ENCODE measurements around the gene PPP2R2D.

The PPP2R2D gene

DNA sequence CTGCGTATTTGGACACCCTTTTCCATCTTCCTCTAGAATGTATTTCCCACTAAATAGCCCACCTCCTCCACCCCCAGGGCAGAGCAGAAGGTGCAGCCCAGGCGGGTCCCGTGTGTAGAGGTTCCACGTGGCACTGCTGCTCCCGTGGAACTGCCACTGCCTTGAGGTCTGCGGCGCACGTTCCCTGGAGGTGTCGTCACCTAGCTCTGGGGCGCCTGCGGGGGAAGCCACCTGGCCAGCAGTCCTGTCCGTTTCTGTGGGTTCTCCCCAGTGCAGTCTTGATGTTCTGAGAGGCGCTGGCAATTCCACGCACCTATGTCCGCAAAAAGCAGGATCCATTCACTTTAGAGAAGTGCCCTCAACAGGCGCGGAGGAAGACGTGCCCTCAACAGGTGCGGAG, 59.0 kb downstream of the PPP2R2D start:
- H3K4me3 ChIP-seq (replicated peaks; ENCODE audit: low read depth, low read length) = no peak overlapping the region
- DNase-seq (ENCODE audit: low read depth) = no peak
- TF ChIP-seq, protein P1, sequence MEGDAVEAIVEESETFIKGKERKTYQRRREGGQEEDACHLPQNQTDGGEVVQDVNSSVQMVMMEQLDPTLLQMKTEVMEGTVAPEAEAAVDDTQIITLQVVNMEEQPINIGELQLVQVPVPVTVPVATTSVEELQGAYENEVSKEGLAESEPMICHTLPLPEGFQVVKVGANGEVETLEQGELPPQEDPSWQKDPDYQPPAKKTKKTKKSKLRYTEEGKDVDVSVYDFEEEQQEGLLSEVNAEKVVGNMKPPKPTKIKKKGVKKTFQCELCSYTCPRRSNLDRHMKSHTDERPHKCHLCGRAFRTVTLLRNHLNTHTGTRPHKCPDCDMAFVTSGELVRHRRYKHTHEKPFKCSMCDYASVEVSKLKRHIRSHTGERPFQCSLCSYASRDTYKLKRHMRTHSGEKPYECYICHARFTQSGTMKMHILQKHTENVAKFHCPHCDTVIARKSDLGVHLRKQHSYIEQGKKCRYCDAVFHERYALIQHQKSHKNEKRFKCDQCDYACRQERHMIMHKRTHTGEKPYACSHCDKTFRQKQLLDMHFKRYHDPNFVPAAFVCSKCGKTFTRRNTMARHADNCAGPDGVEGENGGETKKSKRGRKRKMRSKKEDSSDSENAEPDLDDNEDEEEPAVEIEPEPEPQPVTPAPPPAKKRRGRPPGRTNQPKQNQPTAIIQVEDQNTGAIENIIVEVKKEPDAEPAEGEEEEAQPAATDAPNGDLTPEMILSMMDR (IDR thresholded peaks at IDR 0.05; ENCODE audit: low read length, missing control alignments) = no peak

DNA sequence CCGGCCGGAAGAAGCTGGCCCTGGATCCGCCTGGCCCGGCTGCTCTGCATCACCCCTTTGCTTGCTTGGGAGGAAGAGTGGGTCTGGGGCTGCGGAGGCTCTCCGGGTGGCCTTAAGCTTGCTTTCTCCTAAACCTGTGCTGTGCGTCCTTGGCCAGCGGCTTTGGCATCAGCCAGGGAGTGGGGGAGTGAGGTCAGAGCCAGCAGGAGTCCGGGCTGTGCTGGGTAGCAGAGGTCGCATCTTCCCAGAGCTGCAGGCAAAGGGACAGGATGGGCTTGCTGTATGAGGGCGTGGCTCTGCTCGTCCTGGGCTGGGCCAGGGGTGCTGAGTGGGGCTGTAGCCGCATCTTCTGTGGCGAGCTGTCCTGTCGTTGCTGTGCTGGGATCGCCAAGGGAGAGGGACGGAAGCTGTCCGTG, 59.8 kb downstream of the PPP2R2D start:
- no peak for DNase-seq (ENCODE audit: low read depth)
- H3K4me3 ChIP-seq (replicated peaks; ENCODE audit: low read depth, low read length) = no peak overlapping the region
- TF ChIP-seq, protein P1 (IDR thresholded peaks at IDR 0.05; ENCODE audit: low read length, missing control alignments) = no peak

DNA sequence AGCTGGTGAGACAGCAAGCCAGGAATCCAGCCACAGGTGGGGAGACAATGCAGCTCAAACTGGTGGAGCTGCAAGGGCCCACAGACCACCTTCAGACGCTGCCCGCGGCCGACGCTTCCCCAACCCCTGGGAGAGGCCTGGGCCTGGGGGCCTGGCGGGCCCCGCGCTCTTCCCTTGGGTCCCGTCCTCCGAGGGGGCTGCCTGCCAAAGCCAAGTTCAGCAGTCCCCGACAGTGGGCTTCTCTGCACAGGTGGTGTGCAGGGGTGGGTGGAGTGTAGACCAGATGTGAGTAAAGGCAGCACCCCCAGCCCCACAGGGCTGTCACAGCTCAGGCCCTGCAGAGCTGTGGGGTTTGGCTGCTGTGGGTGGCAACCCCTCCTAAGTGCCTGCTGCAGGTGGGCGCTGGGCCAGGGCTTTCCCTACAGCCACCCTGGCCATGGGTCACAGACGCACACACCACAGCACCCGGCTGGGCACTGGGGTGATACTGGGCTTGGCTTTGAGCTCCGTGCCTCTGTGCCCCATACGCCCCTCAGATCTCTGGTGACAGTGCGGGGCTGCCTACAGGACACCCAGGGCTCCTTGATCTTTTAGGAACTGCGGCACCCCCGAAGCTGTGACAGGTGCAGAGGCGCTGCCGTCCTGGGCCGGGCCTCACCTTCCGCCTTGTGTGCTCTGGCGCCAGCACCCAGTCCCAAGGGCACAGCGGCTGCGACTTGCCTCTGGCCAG, 60.4 kb downstream of the PPP2R2D start:
- H3K4me3 ChIP-seq (replicated peaks; ENCODE audit: low read depth, low read length) = no peak overlapping the region
- no peak for DNase-seq (ENCODE audit: low read depth)
- TF ChIP-seq, protein P1 (IDR thresholded peaks at IDR 0.05; ENCODE audit: low read length, missing control alignments) = no peak

DNA sequence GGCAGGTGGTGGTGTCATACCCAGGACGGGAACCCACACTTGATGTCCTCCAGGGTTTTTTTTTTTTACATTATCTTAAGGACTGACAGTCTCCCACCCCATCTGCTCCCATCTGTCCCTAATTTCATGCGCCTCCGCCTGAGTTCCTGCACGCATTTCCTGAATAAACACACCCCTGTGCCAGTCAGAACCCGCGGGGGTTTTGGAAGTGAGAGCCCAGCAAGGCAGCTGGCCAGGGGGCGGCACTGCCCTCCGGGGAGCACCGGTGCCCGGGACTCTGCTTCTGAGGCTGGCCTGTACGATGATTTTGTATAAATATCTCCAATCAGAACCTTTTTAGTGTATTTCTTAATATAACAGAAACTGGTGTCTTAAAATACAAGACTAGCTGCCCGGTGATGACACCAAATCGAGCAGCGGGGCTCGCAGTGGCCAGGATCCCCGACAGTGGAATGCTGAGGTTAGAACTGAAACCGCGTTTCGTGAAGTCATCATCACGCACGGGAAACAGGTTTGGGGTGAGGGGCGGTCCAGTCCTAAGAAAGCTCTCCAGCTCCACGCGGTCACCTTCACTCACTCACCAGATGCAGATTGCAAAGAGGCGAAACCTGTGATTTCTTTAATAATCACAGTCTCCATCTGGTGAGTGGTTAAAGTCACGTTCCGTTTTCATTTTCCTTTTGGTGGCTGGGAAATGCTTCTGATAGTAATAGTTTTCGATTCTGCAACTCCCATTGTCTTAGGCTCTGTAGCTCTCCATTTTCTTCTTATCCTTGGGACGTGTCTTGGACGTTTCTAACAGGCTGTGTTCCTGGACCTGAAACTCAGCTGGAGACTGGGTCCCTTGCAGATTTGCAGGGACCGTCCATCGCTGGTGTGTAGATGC, 61.2 kb downstream of the PPP2R2D start:
- DNase-seq (ENCODE audit: low read depth) = no peak
- no peak overlapping the region for H3K4me3 ChIP-seq (replicated peaks; ENCODE audit: low read depth, low read length)

DNA sequence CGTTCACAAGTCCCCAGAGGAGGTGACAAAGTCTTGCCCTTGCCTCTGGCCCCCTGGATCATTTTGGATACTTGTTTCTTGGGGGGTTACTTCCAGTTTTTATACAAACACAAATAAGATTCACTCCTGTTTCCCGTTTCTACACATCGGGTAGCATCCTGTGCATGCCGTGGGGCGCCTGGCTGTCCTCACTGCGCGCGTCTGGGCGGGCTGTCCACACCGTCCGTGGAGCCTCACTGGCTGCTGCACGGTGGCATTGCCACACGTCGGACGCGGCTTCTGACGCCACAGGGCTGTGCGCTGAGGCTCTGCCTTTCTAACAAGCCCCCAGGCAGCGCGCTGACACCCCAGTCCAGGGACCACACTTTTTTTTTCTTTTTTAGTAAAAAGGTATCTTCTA, 62.5 kb downstream of the PPP2R2D start:
- DNase-seq (ENCODE audit: low read depth) = no peak
- TF ChIP-seq, protein P1 (IDR thresholded peaks at IDR 0.05; ENCODE audit: low read length, missing control alignments) = no peak
- no peak overlapping the region for H3K4me3 ChIP-seq (replicated peaks; ENCODE audit: low read depth, low read length)

More for the DNA sequence above, 61.2 kb downstream of the PPP2R2D start:
- TF ChIP-seq, protein P1 (IDR thresholded peaks at IDR 0.05; ENCODE audit: low read length, missing control alignments) = no peak

DNA sequence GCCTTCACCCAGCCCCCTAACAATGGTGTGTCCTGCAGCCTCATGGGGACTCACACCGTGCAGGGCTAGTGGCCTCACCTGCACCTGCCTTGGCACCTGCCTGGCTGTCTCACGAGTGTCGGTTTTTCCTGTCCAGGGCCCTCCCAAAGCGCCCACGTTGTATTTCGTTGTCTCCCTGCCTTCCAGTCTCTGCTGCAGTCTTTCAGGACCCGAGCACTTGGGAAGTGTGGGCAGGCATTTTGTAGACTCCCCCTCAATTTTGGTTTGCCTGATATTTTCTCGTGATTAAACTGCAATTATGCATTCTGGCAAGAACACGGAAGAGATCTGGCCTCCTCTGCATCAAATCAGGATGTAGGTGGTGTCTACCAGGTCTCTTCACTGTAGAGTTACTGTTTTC, 63.0 kb downstream of the PPP2R2D start:
- TF ChIP-seq, protein P1 (IDR thresholded peaks at IDR 0.05; ENCODE audit: low read length, missing control alignments) = no peak
- no peak for DNase-seq (ENCODE audit: low read depth)
- H3K4me3 ChIP-seq (replicated peaks; ENCODE audit: low read depth, low read length) = no peak overlapping the region

Data from fibroblast of pulmonary artery (primary cell).